ENCODE measurements around the gene ERC2. TPM values are rescaled to one million over a fixed set of nuclear protein-coding genes. Genes with fewer than 3 reads are reported as not detected.

The ERC2 gene
- total RNA-seq, 4 donors from 2014 or later = 5.3 to 8.8 (median 7.8) TPM

DNA sequence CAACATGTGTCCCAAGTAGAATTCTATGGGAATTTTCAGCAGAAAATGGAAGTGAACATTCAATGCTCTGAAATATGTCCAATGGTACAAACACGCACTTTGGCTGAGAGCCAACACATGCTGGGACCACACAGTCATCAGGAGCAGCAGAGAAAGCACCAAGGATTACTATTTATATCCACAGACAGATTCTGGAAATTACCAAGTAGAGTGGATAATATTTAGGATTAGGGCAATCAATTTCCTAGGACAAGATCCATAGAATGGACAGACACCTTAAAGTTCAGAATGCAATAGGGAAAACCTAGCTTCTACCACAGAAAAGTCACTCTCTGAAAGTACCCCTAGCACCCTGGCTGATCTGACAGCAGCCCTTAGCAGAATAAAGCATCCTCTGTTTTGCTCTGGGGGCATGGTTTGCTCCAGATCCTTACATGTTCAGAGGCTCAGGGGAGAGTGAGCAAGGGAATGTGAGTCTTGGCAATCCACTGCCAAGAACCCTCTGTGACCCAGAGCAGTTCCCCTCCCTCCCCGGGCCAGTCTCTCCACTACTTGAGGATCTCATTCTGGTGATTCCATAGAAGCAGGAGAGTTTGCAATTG lies 775.2 kb downstream of the ERC2 start:
- H3K9me3 ChIP-seq = no peaks in the 10 kb centered on the region
- no peak overlapping the region for H3K27ac ChIP-seq
- intact Hi-C loops (cut with DNase I) = loop anchor here (10.0 kb wide), 1 partner anchor 202 kb away; no protein-coding TSS in a partner anchor
- no peak overlapping the region for H3K4me3 ChIP-seq (replicated peaks in 1 of 3)
- WGBS, 2 donors = 20 to 27% methylated on average over 2 of the region's 2 CpGs
- DNase-seq = peak; percentile 46 to 51
- H3K27me3 ChIP-seq = no peaks in the 10 kb centered on the region
- H3K36me3 ChIP-seq = no peaks in the 10 kb centered on the region
- peaks cover 10 to 20% of the 10 kb centered on the region in 2 donors for H3K4me1 ChIP-seq
- TF ChIP-seq, protein P1, sequence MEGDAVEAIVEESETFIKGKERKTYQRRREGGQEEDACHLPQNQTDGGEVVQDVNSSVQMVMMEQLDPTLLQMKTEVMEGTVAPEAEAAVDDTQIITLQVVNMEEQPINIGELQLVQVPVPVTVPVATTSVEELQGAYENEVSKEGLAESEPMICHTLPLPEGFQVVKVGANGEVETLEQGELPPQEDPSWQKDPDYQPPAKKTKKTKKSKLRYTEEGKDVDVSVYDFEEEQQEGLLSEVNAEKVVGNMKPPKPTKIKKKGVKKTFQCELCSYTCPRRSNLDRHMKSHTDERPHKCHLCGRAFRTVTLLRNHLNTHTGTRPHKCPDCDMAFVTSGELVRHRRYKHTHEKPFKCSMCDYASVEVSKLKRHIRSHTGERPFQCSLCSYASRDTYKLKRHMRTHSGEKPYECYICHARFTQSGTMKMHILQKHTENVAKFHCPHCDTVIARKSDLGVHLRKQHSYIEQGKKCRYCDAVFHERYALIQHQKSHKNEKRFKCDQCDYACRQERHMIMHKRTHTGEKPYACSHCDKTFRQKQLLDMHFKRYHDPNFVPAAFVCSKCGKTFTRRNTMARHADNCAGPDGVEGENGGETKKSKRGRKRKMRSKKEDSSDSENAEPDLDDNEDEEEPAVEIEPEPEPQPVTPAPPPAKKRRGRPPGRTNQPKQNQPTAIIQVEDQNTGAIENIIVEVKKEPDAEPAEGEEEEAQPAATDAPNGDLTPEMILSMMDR (IDR thresholded peaks at IDR 0.05) = no peak
- TF ChIP-seq POLR2A (IDR thresholded peaks at IDR 0.05) = no peak

DNA sequence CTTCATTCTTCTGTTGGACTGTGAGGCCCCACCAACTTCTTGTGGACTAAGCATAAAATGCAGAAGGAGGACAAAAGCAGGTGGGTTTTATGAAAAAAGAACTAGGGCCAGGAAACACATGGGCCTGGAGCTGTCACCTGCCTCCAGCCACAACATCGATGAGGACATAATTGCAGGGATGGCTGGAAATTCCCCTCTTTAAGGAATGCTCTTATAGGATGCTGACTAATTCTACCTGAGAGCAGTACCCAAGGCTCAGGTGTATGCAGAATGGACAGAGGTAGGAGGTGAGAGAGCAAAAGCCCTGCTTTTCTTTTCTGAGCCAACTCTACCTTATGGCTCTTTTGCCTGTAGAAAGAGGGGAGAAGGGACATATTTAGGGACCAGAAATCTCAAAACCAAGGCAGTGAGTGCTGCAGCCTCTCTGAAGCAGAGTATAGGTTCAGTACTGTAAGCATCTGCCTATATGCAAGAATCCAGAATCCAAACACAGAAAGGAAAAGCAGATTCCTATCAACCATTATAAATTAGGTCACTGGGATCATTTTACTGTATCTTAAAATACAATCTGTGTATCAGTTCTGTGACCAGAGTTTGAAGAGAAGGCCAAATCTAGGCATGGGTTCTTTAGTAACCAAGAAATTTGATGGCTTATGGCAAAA lies 775.8 kb downstream of the ERC2 start:
- WGBS, 2 donors = 52 to 76% methylated on average over 1 of the region's 1 CpG
- Histone ChIP-seq H3K36me3 (no peaks in the 10 kb centered on the region), H3K27me3 (no peaks in the 10 kb centered on the region), H3K9me3 (no peaks in the 10 kb centered on the region), H3K4me3 (replicated peaks in 1 of 3) (no peak overlapping the region), H3K4me1 (peaks cover 10 to 25% of the 10 kb centered on the region in 2 donors), H3K27ac (no peak overlapping the region)
- no peak for DNase-seq
- intact Hi-C loops (cut with DNase I) = loop anchor here (10.0 kb wide), 1 partner anchor 202 kb away; no protein-coding TSS in a partner anchor
- no peak for TF ChIP-seq POLR2A (IDR thresholded peaks at IDR 0.05)
- TF ChIP-seq, protein P1 (IDR thresholded peaks at IDR 0.05) = no peak

DNA sequence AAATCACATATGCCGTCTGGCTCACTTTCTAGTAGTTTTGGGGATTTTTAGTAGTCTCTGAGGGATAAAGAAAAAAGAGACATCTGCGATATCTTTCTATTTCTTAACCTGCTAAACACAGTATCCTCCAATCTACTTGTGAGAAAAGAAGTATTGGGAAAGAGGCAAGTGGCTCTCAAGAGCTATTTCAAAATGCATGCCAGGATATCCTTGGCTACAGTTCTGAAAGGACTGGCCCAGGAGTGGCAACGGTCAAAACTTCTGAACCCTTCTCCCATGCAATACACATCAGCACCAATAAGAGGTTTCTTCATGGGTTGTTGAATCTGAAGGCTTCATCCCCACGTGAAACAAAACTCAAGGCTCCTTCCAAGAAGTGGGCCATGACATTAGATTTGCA lies 777.1 kb downstream of the ERC2 start:
- no peak overlapping the region for H3K4me3 ChIP-seq (replicated peaks in 1 of 3)
- H3K27ac ChIP-seq = peak overlapping the region; percentile 32 to 66 (median 60)
- peaks cover 10 to 27% of the 10 kb centered on the region in 2 donors for H3K4me1 ChIP-seq
- H3K36me3 ChIP-seq = no peaks in the 10 kb centered on the region
- peak; percentile 65 to 67 for DNase-seq
- H3K27me3 ChIP-seq = no peaks in the 10 kb centered on the region
- no peak for TF ChIP-seq POLR2A (IDR thresholded peaks at IDR 0.05)
- TF ChIP-seq, protein P1 (IDR thresholded peaks at IDR 0.05) = no peak
- no peaks in the 10 kb centered on the region for H3K9me3 ChIP-seq
- 36 to 42% methylated on average over 4 of the region's 4 CpGs for WGBS, 2 donors
- intact Hi-C loops (cut with DNase I) = loop anchor here (10.0 kb wide), 1 partner anchor 204 kb away; no protein-coding TSS in a partner anchor

DNA sequence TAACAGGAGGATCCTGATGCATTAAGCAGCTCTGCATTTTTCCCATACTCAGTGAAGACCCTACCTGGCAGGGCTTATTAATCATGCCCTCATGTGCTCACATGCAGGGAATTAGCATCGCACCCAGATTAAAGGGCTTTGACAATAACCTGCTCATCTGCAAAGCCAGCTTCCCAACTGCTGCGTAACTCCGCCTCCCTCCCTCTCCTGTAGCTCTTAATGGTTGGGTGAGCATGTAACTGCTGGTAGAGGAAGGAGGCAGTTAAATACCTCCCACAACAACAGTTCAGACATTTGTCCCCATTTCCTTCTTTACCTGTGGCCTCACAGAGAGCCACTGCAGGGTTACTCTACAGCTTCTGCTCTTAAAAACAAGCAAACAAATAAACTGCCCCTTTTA lies 777.5 kb downstream of the ERC2 start:
- TF ChIP-seq, protein P1 (IDR thresholded peaks at IDR 0.05) = no peak
- TF ChIP-seq POLR2A (IDR thresholded peaks at IDR 0.05) = no peak
- DNase-seq = peak; percentile 58 to 59
- WGBS, 2 donors = 44 to 45% methylated on average over 3 of the region's 3 CpGs
- H3K4me1 ChIP-seq = peaks cover 10 to 27% of the 10 kb centered on the region in 2 donors
- no peaks in the 10 kb centered on the region for H3K9me3 ChIP-seq
- intact Hi-C loops (cut with DNase I) = loop anchor here (10.0 kb wide), 1 partner anchor 204 kb away; no protein-coding TSS in a partner anchor
- no peaks in the 10 kb centered on the region for H3K27me3 ChIP-seq
- no peaks in the 10 kb centered on the region for H3K36me3 ChIP-seq
- peak overlapping the region; percentile 32 to 66 (median 60) for H3K27ac ChIP-seq
- no peak overlapping the region for H3K4me3 ChIP-seq (replicated peaks in 1 of 3)

DNA sequence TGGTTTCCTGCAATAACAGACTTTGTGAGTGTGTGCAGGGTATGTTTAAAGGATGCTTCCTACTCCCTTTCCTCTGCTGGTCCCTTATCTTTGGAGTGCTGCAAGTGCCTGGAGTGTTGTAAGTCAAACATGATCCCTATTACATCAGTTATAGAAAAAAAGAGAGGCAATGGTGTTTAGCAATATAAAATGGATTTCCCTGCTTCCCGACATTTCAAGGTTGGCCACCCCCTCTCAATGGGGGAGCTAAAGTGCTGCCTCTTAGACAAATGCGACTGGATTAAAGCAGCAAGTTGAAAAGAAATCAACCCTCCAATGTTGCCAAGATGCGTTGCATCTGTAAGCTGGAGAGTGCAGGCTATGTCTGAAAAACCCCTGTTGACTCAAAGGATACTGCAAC lies 778.1 kb downstream of the ERC2 start:
- WGBS, 2 donors = 21 to 31% methylated on average over 3 of the region's 3 CpGs
- no peak overlapping the region for H3K4me3 ChIP-seq (replicated peaks in 1 of 3)
- no peaks in the 10 kb centered on the region for H3K36me3 ChIP-seq
- TF ChIP-seq, protein P1 (IDR thresholded peaks at IDR 0.05) = no peak
- TF ChIP-seq POLR2A (IDR thresholded peaks at IDR 0.05) = no peak
- intact Hi-C loops (cut with DNase I) = loop anchor here (10.0 kb wide), 1 partner anchor 205 kb away; no protein-coding TSS in a partner anchor
- peak overlapping the region in 1 of 3 donors; percentile 32 for H3K27ac ChIP-seq
- peaks cover 10 to 27% of the 10 kb centered on the region in 2 donors for H3K4me1 ChIP-seq
- no peaks in the 10 kb centered on the region for H3K27me3 ChIP-seq
- no peak for DNase-seq
- H3K9me3 ChIP-seq = no peaks in the 10 kb centered on the region
